ENCODE results near the gene CCDC87. TPM values are rescaled to one million over a fixed set of nuclear protein-coding genes. Genes with fewer than 3 reads are reported as not detected.
"Not testable (repeated sequence)": the region's sequence is repeated elsewhere in the genome, so short reads cannot be mapped to it uniquely, and the experiment has no call there.

Gene CCDC87
- total RNA-seq, 1 donor, result 0.21 TPM

- Histone ChIP-seq H3K9me3 (ENCODE audit: low read depth, low read length) (no peaks in the 10 kb centered on the region), H3K4me1 (ENCODE audit: insufficient read depth, low read length) (peaks cover 46% of the 10 kb centered on the region), H3K27me3 (ENCODE audit: insufficient read depth, low read length) (no peaks in the 10 kb centered on the region), H3K4me3 (ENCODE audit: low read length) (no peak overlapping the region)
Observed at GRCh38 chr11:66625041-66625751, 32.3 kb upstream of the CCDC87 start.

GRCh38 chr11:66624450-66624849, 31.6 kb upstream of the CCDC87 start:
- no peaks in the 10 kb centered on the region for H3K27me3 ChIP-seq (ENCODE audit: insufficient read depth, low read length)
- no peak overlapping the region for H3K4me3 ChIP-seq (ENCODE audit: low read length)
- H3K4me1 ChIP-seq (ENCODE audit: insufficient read depth, low read length), result peaks cover 53% of the 10 kb centered on the region
- no peaks in the 10 kb centered on the region for H3K9me3 ChIP-seq (ENCODE audit: low read depth, low read length)

- H3K27me3 ChIP-seq (ENCODE audit: insufficient read depth, low read length), result no peaks in the 10 kb centered on the region
- H3K4me3 ChIP-seq (ENCODE audit: low read length), result peak overlapping the region; percentile 80
- H3K4me1 ChIP-seq (ENCODE audit: insufficient read depth, low read length), result peaks cover 76% of the 10 kb centered on the region
- H3K9me3 ChIP-seq (ENCODE audit: low read depth, low read length), result no peaks in the 10 kb centered on the region
Observed at GRCh38 chr11:66619080-66619554, 26.3 kb upstream of the CCDC87 start.

- Histone ChIP-seq H3K4me1 (ENCODE audit: insufficient read depth, low read length) (peaks cover 58% of the 10 kb centered on the region), H3K9me3 (ENCODE audit: low read depth, low read length) (no peaks in the 10 kb centered on the region), H3K27me3 (ENCODE audit: insufficient read depth, low read length) (no peaks in the 10 kb centered on the region), H3K4me3 (ENCODE audit: low read length) (peak overlapping the region; percentile 80)
Observed at GRCh38 chr11:66617155-66617834, 24.4 kb upstream of the CCDC87 start.

- peaks cover 54% of the 10 kb centered on the region for H3K4me1 ChIP-seq (ENCODE audit: insufficient read depth, low read length)
- H3K9me3 ChIP-seq (ENCODE audit: low read depth, low read length), result no peaks in the 10 kb centered on the region
- no peaks in the 10 kb centered on the region for H3K27me3 ChIP-seq (ENCODE audit: insufficient read depth, low read length)
- H3K4me3 ChIP-seq (ENCODE audit: low read length), result peak within 1 kb of the TSS; percentile 80
Observed at GRCh38 chr11:66616379-66617154, 23.7 kb upstream of the CCDC87 start, which contains the start of gene RBM14. TSS of gene RBM14 (plus strand) at chr11:66616630. CDS start at chr11:66616721, 91 bp downstream.

- Histone ChIP-seq H3K4me1 (ENCODE audit: insufficient read depth, low read length) (peaks cover 52% of the 10 kb centered on the region), H3K9me3 (ENCODE audit: low read depth, low read length) (no peaks in the 10 kb centered on the region)
Observed at GRCh38 chr11:66614073-66614472, 21.2 kb upstream of the CCDC87 start.

GRCh38 chr11:66612458-66612857, 19.6 kb upstream of the CCDC87 start:
- H3K4me3 ChIP-seq (ENCODE audit: low read length), result no peak overlapping the region
- H3K9me3 ChIP-seq (ENCODE audit: low read depth, low read length), result no peaks in the 10 kb centered on the region
- peaks cover 41% of the 10 kb centered on the region for H3K4me1 ChIP-seq (ENCODE audit: insufficient read depth, low read length)
- no peaks in the 10 kb centered on the region for H3K27me3 ChIP-seq (ENCODE audit: insufficient read depth, low read length)

More at GRCh38 chr11:66614073-66614472, 21.2 kb upstream of the CCDC87 start:
- H3K27me3 ChIP-seq (ENCODE audit: insufficient read depth, low read length), result no peaks in the 10 kb centered on the region
- no peak overlapping the region for H3K4me3 ChIP-seq (ENCODE audit: low read length)

- no peaks in the 10 kb centered on the region for H3K27me3 ChIP-seq (ENCODE audit: insufficient read depth, low read length)
- H3K4me3 ChIP-seq (ENCODE audit: low read length), result no peak overlapping the region
- no peaks in the 10 kb centered on the region for H3K9me3 ChIP-seq (ENCODE audit: low read depth, low read length)
- peaks cover 35% of the 10 kb centered on the region for H3K4me1 ChIP-seq (ENCODE audit: insufficient read depth, low read length)
Observed at GRCh38 chr11:66609721-66610617, 17.1 kb upstream of the CCDC87 start.

- peaks cover 35% of the 10 kb centered on the region for H3K4me1 ChIP-seq (ENCODE audit: insufficient read depth, low read length)
Observed at GRCh38 chr11:66607126-66607834, 14.4 kb upstream of the CCDC87 start.

GRCh38 chr11:66606608-66607007, 13.7 kb upstream of the CCDC87 start:
- H3K27me3 ChIP-seq (ENCODE audit: insufficient read depth, low read length); H3K4me3 ChIP-seq (ENCODE audit: low read length); H3K9me3 ChIP-seq (ENCODE audit: low read depth, low read length): not testable (repeated sequence)
- H3K4me1 ChIP-seq (ENCODE audit: insufficient read depth, low read length), result peaks cover 32% of the 10 kb centered on the region

More at GRCh38 chr11:66607126-66607834, 14.4 kb upstream of the CCDC87 start:
- Histone ChIP-seq H3K4me3 (ENCODE audit: low read length) (no peak overlapping the region), H3K9me3 (ENCODE audit: low read depth, low read length) (no peaks in the 10 kb centered on the region), H3K27me3 (ENCODE audit: insufficient read depth, low read length) (no peaks in the 10 kb centered on the region)

- H3K9me3 ChIP-seq (ENCODE audit: low read depth, low read length), result no peaks in the 10 kb centered on the region
- H3K27me3 ChIP-seq (ENCODE audit: insufficient read depth, low read length), result no peaks in the 10 kb centered on the region
- no peak overlapping the region for H3K4me3 ChIP-seq (ENCODE audit: low read length)
- H3K4me1 ChIP-seq (ENCODE audit: insufficient read depth, low read length), result peaks cover 23% of the 10 kb centered on the region
Observed at GRCh38 chr11:66604155-66604554, 11.3 kb upstream of the CCDC87 start.

GRCh38 chr11:66603072-66603471, 10.2 kb upstream of the CCDC87 start:
- Histone ChIP-seq H3K9me3 (ENCODE audit: low read depth, low read length) (no peaks in the 10 kb centered on the region), H3K4me3 (ENCODE audit: low read length) (no peak overlapping the region), H3K27me3 (ENCODE audit: insufficient read depth, low read length) (no peaks in the 10 kb centered on the region), H3K4me1 (ENCODE audit: insufficient read depth, low read length) (peaks cover 19% of the 10 kb centered on the region)

GRCh38 chr11:66600631-66601233, 7.9 kb upstream of the CCDC87 start:
- H3K4me3 ChIP-seq (ENCODE audit: low read length), result no peak overlapping the region
- peaks cover 13% of the 10 kb centered on the region for H3K4me1 ChIP-seq (ENCODE audit: insufficient read depth, low read length)
- H3K27me3 ChIP-seq (ENCODE audit: insufficient read depth, low read length), result no peaks in the 10 kb centered on the region
- H3K9me3 ChIP-seq (ENCODE audit: low read depth, low read length), result no peaks in the 10 kb centered on the region

Data from mononuclear cell (primary cell).